ENCODE measurements around the gene COX8C. TPM values are rescaled to one million over a fixed set of nuclear protein-coding genes. Genes with fewer than 3 reads are reported as not detected.
"Not testable (repeated sequence)": the region's sequence is repeated elsewhere in the genome, so short reads cannot be mapped to it uniquely, and the experiment has no call there.

Gene COX8C
- total RNA-seq, 1 donor from 2014 or later, result not detected

DNA sequence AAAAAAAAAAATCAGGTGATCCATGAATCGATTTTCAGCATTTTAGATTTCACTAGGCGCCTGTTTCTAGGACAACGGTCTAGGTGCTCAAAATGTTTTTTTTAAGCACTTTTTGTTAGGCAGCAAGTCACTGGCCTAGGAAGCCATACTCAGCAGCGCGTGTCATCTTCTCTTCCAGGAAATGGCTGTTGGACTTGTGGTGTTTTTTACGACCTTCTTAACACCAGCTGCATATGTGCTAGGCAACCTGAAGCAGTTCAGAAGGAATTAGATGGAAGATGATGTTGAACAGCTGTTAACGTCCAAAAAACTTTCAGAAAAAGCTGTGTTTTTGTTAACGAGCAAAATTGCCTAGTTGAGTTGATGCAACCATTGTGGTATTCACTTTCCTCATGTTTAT lies 868 bp downstream of the COX8C start:
- peaks cover 12% of the 10 kb centered on the region for H3K27me3 Mint-ChIP-seq (ENCODE audit: low read depth)
- H3K4me1 Mint-ChIP-seq (ENCODE audit: low read depth), result no peaks in the 10 kb centered on the region
- H3K36me3 Mint-ChIP-seq (ENCODE audit: low read depth), result no peaks in the 10 kb centered on the region
- no peak overlapping the region for H3K4me3 Mint-ChIP-seq (ENCODE audit: low read depth)
- no peak overlapping the region for H3K27ac Mint-ChIP-seq
- intact Hi-C loops (cut with micrococcal nuclease), result no loop called here
- no peaks in the 10 kb centered on the region for H3K9me3 Mint-ChIP-seq
- DNase-seq (ENCODE audit: low spot score), result no peak

DNA sequence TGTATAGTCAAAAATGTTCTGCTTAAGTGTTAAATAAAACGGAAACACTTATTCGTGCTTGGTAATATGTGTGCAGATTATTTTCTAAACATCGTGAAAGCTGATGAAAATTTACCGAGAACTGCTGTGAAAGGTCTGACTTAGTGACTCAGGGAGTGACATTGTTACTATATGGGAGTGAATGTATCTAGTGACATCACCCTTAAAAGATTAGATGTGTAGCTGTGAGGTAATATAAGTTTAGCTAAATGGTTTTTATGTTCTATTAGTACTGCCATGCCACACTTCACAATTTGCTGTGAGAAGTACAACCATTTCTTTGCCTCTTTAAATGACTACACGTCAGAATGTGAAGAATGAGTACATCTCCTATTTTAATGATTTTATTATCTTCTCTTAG lies 1.3 kb downstream of the COX8C start:
- Mint-ChIP-seq H3K4me1 (ENCODE audit: low read depth) (no peaks in the 10 kb centered on the region), H3K9me3 (no peaks in the 10 kb centered on the region), H3K27ac (no peak overlapping the region), H3K27me3 (ENCODE audit: low read depth) (peaks cover 12% of the 10 kb centered on the region), H3K4me3 (ENCODE audit: low read depth) (no peak overlapping the region), H3K36me3 (ENCODE audit: low read depth) (no peaks in the 10 kb centered on the region)
- no peak for DNase-seq (ENCODE audit: low spot score)
- intact Hi-C loops (cut with micrococcal nuclease), result no loop called here

DNA sequence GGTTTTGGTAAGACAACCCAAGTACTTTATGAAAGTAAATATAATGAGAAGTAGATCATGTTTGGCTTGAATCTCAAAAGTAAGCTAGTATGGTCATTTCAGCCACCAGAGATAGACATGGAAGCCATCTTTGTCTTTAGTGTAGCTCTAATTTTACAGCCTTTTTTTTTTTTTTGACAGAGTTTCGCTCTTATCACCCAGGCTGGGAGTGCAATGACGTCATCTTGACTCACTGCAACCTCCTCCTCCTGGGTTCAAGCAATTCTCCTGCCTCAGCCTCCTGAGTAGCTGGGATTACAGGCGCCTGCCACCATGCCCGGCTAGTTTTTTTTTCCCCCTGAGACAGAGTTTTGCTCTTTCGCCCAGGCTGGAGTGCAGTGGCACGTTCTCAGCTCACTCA lies 7.9 kb downstream of the COX8C start:
- H3K36me3 Mint-ChIP-seq (ENCODE audit: low read depth); H3K9me3 Mint-ChIP-seq; H3K27ac Mint-ChIP-seq; H3K4me1 Mint-ChIP-seq (ENCODE audit: low read depth); DNase-seq (ENCODE audit: low spot score); intact Hi-C loops (cut with micrococcal nuclease); H3K4me3 Mint-ChIP-seq (ENCODE audit: low read depth): not testable (repeated sequence)
- H3K27me3 Mint-ChIP-seq (ENCODE audit: low read depth), result peaks cover 25% of the 10 kb centered on the region

DNA sequence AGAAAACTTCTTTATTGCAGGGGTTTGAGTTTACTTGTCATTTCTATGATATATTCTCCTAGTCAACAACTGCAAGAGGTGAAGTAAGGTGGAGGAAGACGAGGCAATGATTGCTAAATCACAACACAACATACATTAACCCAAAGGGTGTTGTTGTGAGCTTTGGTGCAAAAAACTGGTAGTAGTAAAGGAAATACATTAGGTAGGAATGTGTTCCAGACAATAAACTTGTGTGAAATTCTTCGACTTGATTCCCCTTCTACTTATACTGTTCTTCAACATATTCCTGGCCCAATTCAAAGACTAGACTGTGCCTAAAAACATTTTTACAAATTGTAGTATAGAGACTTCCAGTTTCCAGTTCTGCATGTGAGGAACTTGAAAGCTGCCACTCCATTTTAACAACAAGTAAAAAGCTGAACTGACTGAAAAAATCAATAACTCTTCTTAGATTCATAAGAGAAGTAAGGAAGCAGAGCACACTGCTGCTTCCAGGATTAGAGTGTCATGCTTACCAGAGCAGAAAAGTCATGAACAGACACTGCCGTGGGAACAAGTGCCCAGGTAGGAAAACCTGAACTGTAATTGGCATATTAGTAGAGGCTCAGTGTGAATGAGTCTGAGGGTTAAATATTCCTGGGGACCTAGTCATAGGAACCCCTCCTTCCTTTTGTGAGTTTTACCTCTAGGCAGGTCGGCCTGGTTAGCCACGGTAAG lies 22.2 kb downstream of the COX8C start:
- Mint-ChIP-seq H3K27me3 (ENCODE audit: low read depth) (peaks cover 7% of the 10 kb centered on the region), H3K36me3 (ENCODE audit: low read depth) (no peaks in the 10 kb centered on the region), H3K27ac (no peak overlapping the region), H3K4me3 (ENCODE audit: low read depth) (no peak overlapping the region), H3K4me1 (ENCODE audit: low read depth) (no peaks in the 10 kb centered on the region), H3K9me3 (no peaks in the 10 kb centered on the region)
- DNase-seq (ENCODE audit: low spot score), result no peak
- intact Hi-C loops (cut with micrococcal nuclease), result no loop called here

DNA sequence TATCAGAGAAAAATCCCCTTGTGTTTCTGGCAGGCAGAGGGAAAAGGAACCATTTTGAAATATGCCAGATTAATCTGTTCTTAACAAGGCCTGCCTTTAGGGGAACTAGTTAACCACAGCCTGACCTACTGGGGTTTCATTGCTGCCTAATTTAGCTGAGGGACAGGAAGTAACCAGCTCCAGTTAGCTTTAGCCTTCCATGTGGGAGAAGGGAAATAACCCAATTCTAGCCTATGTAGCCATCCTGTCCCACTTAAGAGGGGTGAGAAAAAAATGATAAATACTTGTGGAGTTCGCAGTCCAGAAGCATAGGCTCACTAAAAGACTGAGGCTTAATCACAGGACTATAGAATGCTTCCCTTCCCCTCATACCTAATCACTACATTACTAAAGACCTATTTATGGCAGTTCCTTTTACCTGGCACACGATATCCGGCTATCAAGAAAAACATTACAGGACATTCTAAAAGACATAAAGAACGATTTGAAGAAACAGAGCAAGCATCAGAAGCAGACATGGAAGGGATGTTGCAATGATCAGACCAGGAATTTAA lies 22.8 kb downstream of the COX8C start:
- Mint-ChIP-seq H3K27me3 (ENCODE audit: low read depth) (peaks cover 7% of the 10 kb centered on the region), H3K36me3 (ENCODE audit: low read depth) (no peaks in the 10 kb centered on the region), H3K4me1 (ENCODE audit: low read depth) (no peaks in the 10 kb centered on the region), H3K27ac (no peak overlapping the region), H3K9me3 (no peaks in the 10 kb centered on the region), H3K4me3 (ENCODE audit: low read depth) (no peak overlapping the region)
- intact Hi-C loops (cut with micrococcal nuclease), result no loop called here
- no peak for DNase-seq (ENCODE audit: low spot score)

DNA sequence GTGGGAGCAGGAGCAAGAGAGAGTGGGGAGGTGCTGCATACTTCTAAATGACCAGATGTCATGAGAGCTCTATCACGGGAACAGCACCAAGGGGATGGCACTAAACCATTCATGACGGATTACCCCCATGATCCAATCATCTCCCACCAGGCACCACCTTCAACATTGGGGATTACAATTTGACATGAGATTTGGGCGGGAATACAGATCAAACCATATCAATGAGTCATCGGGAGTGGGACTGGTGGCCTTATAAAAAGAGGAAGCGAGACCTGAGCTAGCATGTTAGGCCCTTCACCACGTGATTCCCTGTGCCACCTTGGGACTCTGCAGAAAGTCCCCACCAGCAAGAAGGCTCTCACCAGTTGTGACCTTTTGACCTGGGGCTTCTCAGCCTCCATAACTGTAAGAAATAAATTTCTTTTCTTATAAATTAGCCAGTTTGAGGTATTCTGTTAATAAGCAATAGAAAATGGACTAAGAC lies 28.7 kb downstream of the COX8C start:
- Mint-ChIP-seq H3K4me3 (ENCODE audit: low read depth) (no peak overlapping the region), H3K27ac (no peak overlapping the region)

DNA sequence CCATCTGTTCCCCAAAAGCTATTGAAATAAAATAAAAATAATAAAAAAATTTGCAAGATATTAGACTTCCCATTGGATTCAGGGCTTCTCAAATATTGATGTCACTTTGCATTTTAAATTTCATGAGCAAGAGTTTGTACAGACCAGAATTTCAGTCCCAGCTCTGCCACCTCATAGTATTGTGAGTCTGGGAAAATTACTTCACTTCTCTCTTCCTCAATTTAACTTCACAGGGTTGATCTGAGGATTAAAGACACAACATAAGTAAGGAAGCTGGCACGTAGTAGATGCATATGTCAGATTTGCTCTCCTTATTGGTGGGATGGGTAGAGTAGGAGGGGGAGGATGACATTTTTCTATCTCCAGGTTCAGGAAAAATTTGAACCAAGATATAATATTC lies 32.8 kb downstream of the COX8C start:
- Mint-ChIP-seq H3K9me3 (no peaks in the 10 kb centered on the region), H3K36me3 (ENCODE audit: low read depth) (no peaks in the 10 kb centered on the region), H3K4me1 (ENCODE audit: low read depth) (no peaks in the 10 kb centered on the region), H3K27me3 (ENCODE audit: low read depth) (peaks cover 10% of the 10 kb centered on the region), H3K27ac (no peak overlapping the region), H3K4me3 (ENCODE audit: low read depth) (no peak overlapping the region)
- DNase-seq (ENCODE audit: low spot score), result no peak
- intact Hi-C loops (cut with micrococcal nuclease), result no loop called here

More for the DNA sequence above, 28.7 kb downstream of the COX8C start:
- no peaks in the 10 kb centered on the region for H3K36me3 Mint-ChIP-seq (ENCODE audit: low read depth)
- no peak for DNase-seq (ENCODE audit: low spot score)
- no peaks in the 10 kb centered on the region for H3K9me3 Mint-ChIP-seq
- no peaks in the 10 kb centered on the region for H3K4me1 Mint-ChIP-seq (ENCODE audit: low read depth)
- intact Hi-C loops (cut with micrococcal nuclease), result no loop called here
- peaks cover 4% of the 10 kb centered on the region for H3K27me3 Mint-ChIP-seq (ENCODE audit: low read depth)

DNA sequence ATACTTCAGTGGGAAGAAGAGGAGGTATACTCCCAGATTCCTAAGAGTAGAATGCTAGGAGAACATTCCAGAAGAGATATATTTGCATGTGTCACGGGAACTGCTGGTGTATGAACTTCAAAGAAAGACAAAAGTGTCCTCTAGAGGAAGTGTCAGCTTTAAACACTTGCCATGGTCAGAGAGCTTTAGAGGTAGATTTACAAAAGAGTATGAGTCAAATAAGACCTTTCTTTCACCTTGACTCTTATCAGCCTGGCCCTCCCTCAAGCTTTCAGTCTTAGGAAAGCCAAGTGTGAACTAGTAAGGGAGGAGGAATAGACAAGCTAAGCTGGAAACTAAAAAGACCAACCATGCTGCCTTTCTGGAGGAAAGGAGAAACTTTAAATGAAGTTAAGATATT lies 34.7 kb downstream of the COX8C start:
- intact Hi-C loops (cut with micrococcal nuclease), result no loop called here
- DNase-seq (ENCODE audit: low spot score), result no peak
- Mint-ChIP-seq H3K36me3 (ENCODE audit: low read depth) (no peaks in the 10 kb centered on the region), H3K4me3 (ENCODE audit: low read depth) (no peak overlapping the region), H3K4me1 (ENCODE audit: low read depth) (no peaks in the 10 kb centered on the region), H3K27ac (no peak overlapping the region), H3K27me3 (ENCODE audit: low read depth) (peaks cover 13% of the 10 kb centered on the region), H3K9me3 (no peaks in the 10 kb centered on the region)

DNA sequence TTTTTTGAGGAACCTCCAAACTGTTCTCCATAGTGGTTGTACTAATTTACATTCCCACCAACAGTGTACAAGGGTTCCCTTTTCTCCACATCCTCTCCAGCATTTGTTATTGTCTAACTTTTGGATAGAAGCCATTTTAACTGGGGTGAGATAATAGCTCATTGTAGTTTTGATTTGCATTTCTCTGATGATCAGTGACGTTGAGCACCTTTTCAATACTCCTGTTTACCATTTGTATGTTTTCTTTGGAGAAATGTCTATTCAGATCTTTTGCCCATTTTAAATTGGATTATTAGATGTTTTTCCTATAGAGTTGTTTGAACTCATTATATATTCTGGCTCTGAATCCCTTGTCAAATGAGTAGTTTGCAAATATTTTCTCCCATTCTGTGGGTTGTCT lies 37.3 kb downstream of the COX8C start:
- H3K27ac Mint-ChIP-seq; H3K36me3 Mint-ChIP-seq (ENCODE audit: low read depth); intact Hi-C loops (cut with micrococcal nuclease); DNase-seq (ENCODE audit: low spot score); H3K4me1 Mint-ChIP-seq (ENCODE audit: low read depth); H3K4me3 Mint-ChIP-seq (ENCODE audit: low read depth); H3K9me3 Mint-ChIP-seq: not testable (repeated sequence)
- H3K27me3 Mint-ChIP-seq (ENCODE audit: low read depth), result peaks cover 14% of the 10 kb centered on the region

DNA sequence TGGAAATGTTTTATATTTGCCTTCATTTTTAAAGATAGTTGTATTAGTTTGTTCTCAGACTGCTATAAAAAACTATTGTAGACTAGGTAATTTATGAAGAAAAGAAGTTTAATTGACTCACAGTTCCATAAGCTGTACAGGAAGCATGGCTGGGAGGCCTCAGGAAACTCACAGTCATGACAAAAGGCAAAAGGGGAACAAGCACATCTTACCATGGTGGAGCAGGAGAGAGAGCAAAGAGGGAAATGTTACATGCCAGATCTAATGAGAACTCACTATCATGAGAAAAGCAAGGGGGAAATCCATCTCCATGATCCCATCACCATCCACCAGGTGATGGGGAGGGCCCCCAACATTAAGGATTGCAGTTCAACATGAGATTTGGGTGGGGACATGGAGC lies 48.2 kb downstream of the COX8C start:
- H3K4me3 Mint-ChIP-seq (ENCODE audit: low read depth), result no peak overlapping the region
- DNase-seq (ENCODE audit: low spot score), result no peak
- H3K27ac Mint-ChIP-seq, result no peak overlapping the region
- no peaks in the 10 kb centered on the region for H3K27me3 Mint-ChIP-seq (ENCODE audit: low read depth)
- no peaks in the 10 kb centered on the region for H3K36me3 Mint-ChIP-seq (ENCODE audit: low read depth)
- no peaks in the 10 kb centered on the region for H3K4me1 Mint-ChIP-seq (ENCODE audit: low read depth)
- intact Hi-C loops (cut with micrococcal nuclease), result no loop called here
- H3K9me3 Mint-ChIP-seq, result peaks cover 11% of the 10 kb centered on the region

DNA sequence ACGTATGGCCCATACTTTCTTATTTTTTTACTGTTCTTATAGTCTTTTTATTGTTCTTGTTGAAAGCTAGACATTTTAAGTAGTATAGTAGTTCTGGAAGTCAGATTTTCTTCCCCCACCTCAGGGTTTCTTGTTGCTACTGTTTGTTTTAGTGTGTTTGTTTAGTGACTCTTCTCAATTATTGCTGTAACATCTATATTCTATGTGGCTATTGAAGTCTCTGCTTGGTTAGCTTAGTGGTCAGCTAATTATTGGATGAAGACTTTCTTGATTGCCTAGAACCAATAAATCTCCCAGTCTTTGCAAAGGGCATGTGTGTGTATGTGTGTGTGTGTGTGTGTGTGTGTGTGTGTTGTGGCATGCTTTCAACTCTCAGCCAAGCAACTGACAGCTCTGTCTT lies 49.5 kb downstream of the COX8C start:
- H3K9me3 Mint-ChIP-seq, result peaks cover 11% of the 10 kb centered on the region
- intact Hi-C loops (cut with micrococcal nuclease), result no loop called here
- DNase-seq (ENCODE audit: low spot score), result no peak
- no peak overlapping the region for H3K27ac Mint-ChIP-seq
- H3K36me3 Mint-ChIP-seq (ENCODE audit: low read depth), result no peaks in the 10 kb centered on the region
- peaks cover 5% of the 10 kb centered on the region for H3K27me3 Mint-ChIP-seq (ENCODE audit: low read depth)
- H3K4me3 Mint-ChIP-seq (ENCODE audit: low read depth), result no peak overlapping the region
- no peaks in the 10 kb centered on the region for H3K4me1 Mint-ChIP-seq (ENCODE audit: low read depth)

Measured in activated T-helper 2 cell treated with anti-CD3 and anti-CD28 coated beads, Interferon-gamma antibody, Interleukin-2, Interleukin-4, amounts not matched to agents 10 μg/mL and 5 μg/mL and 100 μg/mL, durations not matched to agents 14 hours and 24 hours and 36 hours (primary cell).